ENCODE measurements around the gene P2RY2. TPM values are rescaled to one million over a fixed set of nuclear protein-coding genes. Genes with fewer than 3 reads are reported as not detected.

The P2RY2 gene
- total and polyA plus RNA-seq, 9 of the 15 experiments (the other 6 are each of a cell fraction or from before 2014, with no cell fraction given), result not detected

DNA sequence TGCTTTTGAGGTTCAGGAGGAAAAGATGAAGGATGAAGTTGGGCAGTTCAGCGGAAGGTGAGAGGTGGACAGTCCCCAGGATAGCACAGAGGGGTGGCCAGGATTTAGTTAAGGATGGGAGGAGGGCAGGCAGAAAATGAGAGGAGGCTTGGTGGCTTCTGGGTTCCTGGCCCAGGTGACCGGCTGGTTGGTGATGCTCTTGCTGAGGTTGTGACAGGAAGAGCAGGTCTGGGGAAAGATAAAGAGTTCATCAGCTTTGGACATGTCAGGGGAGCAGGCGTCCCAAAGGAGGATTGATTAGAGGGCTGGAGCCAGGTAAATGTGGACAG is 27.6 kb upstream of the P2RY2 start (continued):
- no peak for TF ChIP-seq ZC3H11A (IDR thresholded peaks at IDR 0.05; ENCODE audit: low read depth, low read length)
- no peak for TF ChIP-seq SMARCA4 (IDR thresholded peaks at IDR 0.05)
- no peak for TF ChIP-seq FUS (optimal IDR thresholded peaks at IDR 0.05; ENCODE audit: low read depth, low read length)
- no peak for TF ChIP-seq RBM22 (IDR thresholded peaks at IDR 0.05; ENCODE audit: low read depth, low read length, poor library complexity, severe bottlenecking)
- no peak for TF ChIP-seq PHF20 (IDR thresholded peaks at IDR 0.05; ENCODE audit: partially characterized antibody)
- no peak for TF ChIP-seq ZEB2 (IDR thresholded peaks at IDR 0.05)
- TF ChIP-seq MEF2A (IDR thresholded peaks at IDR 0.05; ENCODE audit: control insufficient read depth, low read depth, low read length), result no peak
- TF ChIP-seq, protein P1, sequence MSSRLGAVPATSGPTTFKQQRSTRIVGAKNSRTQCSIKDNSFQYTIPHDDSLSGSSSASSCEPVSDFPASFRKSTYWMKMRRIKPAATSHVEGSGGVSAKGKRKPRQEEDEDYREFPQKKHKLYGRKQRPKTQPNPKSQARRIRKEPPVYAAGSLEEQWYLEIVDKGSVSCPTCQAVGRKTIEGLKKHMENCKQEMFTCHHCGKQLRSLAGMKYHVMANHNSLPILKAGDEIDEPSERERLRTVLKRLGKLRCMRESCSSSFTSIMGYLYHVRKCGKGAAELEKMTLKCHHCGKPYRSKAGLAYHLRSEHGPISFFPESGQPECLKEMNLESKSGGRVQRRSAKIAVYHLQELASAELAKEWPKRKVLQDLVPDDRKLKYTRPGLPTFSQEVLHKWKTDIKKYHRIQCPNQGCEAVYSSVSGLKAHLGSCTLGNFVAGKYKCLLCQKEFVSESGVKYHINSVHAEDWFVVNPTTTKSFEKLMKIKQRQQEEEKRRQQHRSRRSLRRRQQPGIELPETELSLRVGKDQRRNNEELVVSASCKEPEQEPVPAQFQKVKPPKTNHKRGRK (tag; IDR thresholded peaks at IDR 0.05), result no peak
- no peak for TF ChIP-seq STAG1 (CRISPR knock-in tag; IDR thresholded peaks at IDR 0.05; ENCODE audit: borderline replicate concordance)
- TF ChIP-seq DMBX1 (CRISPR knock-in tag; IDR thresholded peaks at IDR 0.05; ENCODE audit: borderline replicate concordance), result no peak
- TF ChIP-seq, protein P2, sequence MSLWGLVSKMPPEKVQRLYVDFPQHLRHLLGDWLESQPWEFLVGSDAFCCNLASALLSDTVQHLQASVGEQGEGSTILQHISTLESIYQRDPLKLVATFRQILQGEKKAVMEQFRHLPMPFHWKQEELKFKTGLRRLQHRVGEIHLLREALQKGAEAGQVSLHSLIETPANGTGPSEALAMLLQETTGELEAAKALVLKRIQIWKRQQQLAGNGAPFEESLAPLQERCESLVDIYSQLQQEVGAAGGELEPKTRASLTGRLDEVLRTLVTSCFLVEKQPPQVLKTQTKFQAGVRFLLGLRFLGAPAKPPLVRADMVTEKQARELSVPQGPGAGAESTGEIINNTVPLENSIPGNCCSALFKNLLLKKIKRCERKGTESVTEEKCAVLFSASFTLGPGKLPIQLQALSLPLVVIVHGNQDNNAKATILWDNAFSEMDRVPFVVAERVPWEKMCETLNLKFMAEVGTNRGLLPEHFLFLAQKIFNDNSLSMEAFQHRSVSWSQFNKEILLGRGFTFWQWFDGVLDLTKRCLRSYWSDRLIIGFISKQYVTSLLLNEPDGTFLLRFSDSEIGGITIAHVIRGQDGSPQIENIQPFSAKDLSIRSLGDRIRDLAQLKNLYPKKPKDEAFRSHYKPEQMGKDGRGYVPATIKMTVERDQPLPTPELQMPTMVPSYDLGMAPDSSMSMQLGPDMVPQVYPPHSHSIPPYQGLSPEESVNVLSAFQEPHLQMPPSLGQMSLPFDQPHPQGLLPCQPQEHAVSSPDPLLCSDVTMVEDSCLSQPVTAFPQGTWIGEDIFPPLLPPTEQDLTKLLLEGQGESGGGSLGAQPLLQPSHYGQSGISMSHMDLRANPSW (CRISPR knock-in tag; IDR thresholded peaks at IDR 0.05), result no peak
- TF ChIP-seq RBM39 (optimal IDR thresholded peaks at IDR 0.05; ENCODE audit: low read depth, low read length), result no peak
- no peak for TF ChIP-seq KDM4B (IDR thresholded peaks at IDR 0.05; ENCODE audit: borderline replicate concordance in 2 of 2, low read depth in 1 of 2)
- TF ChIP-seq ZNF124 (CRISPR knock-in tag; IDR thresholded peaks at IDR 0.05), result no peak
- TF ChIP-seq, protein P3, sequence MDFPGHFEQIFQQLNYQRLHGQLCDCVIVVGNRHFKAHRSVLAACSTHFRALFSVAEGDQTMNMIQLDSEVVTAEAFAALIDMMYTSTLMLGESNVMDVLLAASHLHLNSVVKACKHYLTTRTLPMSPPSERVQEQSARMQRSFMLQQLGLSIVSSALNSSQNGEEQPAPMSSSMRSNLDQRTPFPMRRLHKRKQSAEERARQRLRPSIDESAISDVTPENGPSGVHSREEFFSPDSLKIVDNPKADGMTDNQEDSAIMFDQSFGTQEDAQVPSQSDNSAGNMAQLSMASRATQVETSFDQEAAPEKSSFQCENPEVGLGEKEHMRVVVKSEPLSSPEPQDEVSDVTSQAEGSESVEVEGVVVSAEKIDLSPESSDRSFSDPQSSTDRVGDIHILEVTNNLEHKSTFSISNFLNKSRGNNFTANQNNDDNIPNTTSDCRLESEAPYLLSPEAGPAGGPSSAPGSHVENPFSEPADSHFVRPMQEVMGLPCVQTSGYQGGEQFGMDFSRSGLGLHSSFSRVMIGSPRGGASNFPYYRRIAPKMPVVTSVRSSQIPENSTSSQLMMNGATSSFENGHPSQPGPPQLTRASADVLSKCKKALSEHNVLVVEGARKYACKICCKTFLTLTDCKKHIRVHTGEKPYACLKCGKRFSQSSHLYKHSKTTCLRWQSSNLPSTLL (IDR thresholded peaks at IDR 0.05), result no peak

Measured in K562 (cell line).